Neuronal stem cell (in vitro differentiated cells): ENCODE measurements around the gene PPA2.

ENCODE experiments used
- DNase-seq: peaks from one replicate; pipeline ENCODE4 v3.0.0-alpha.2; 2013; ENCODE audit warnings: low spot score
- H2AFZ ChIP-seq: one replicate; pipeline ENCODE4 v1.6.1; 2013; ENCODE audit warnings: mild to moderate bottlenecking, low read length, inconsistent platforms
- H2AK5ac ChIP-seq: 2 replicates; pipeline ENCODE4 v1.6.1; 2013; ENCODE audit warnings: low read depth, mild to moderate bottlenecking, inconsistent platforms, low read length, moderate library complexity, mixed read lengths
- H2BK120ac ChIP-seq: 2 replicates; pipeline ENCODE4 v1.6.1; 2013; ENCODE audit warnings: low read depth, mild to moderate bottlenecking, inconsistent platforms, low read length, moderate library complexity, mixed read lengths
- H2BK12ac ChIP-seq: one replicate; pipeline ENCODE4 v1.6.1; 2013; ENCODE audit warnings: low read length, inconsistent platforms
- H2BK15ac ChIP-seq: 2 replicates; pipeline ENCODE4 v1.6.1; 2013; ENCODE audit warnings: mild to moderate bottlenecking, low read length, inconsistent platforms, mixed read lengths
- H2BK5ac ChIP-seq: one replicate; pipeline ENCODE4 v1.6.1; 2013; ENCODE audit warnings: inconsistent platforms, mild to moderate bottlenecking, low read length, moderate library complexity
- H3K14ac ChIP-seq: one replicate; pipeline ENCODE4 v1.6.1; 2013; ENCODE audit warnings: low read length, inconsistent platforms
- H3K18ac ChIP-seq: 2 replicates; pipeline ENCODE4 v1.6.1; 2013; ENCODE audit warnings: low read length, inconsistent platforms
- H3K23ac ChIP-seq: 2 replicates; pipeline ENCODE4 v1.6.1; 2013; ENCODE audit warnings: low read depth, mild to moderate bottlenecking, mixed read lengths, low read length, inconsistent platforms; ENCODE audit not compliant: poor library complexity
- H3K27ac ChIP-seq: replicated peaks from 3 replicates; pipeline ENCODE4 v1.5.1; 2013; ENCODE audit warnings: low read length, inconsistent platforms
- H3K27me3 ChIP-seq, 3 experiments: 2 replicates each; pipeline ENCODE4 v1.6.1; 2013; ENCODE audit warnings: low read length in 3 of 3, mild to moderate bottlenecking in 2 of 3, inconsistent platforms in 1 of 3, low read depth in 1 of 3, mixed read lengths in 1 of 3, moderate library complexity in 1 of 3; ENCODE audit not compliant: control insufficient read depth in 3 of 3, insufficient read depth in 3 of 3
- H3K36me3 ChIP-seq, 2 donors: replicated peaks in 1 of 2; 2 replicates each; pipeline ENCODE4 v1.6.1; 2013; ENCODE audit warnings: low read length in 2 of 2; ENCODE audit not compliant: control insufficient read depth in 2 of 2, insufficient read depth in 2 of 2
- H3K4ac ChIP-seq: 2 replicates; pipeline ENCODE4 v1.6.1; 2013; ENCODE audit warnings: inconsistent platforms, mild to moderate bottlenecking, low read length, moderate library complexity
- H3K4me1 ChIP-seq, 2 donors: 1 replicate in 1 of 2; 2 replicates in 1 of 2; pipeline ENCODE4 v1.6.1; 2013; ENCODE audit warnings: low read length in 2 of 2, low read depth in 1 of 2; ENCODE audit not compliant: control insufficient read depth in 2 of 2, insufficient read depth in 1 of 2
- H3K4me2 ChIP-seq: one replicate; pipeline ENCODE4 v1.6.1; 2013; ENCODE audit warnings: mild to moderate bottlenecking, low read length, inconsistent platforms; ENCODE audit not compliant: insufficient read depth, poor library complexity, severe bottlenecking
- H3K4me3 ChIP-seq, 2 donors: 2 replicates each; pipeline ENCODE4 v1.5.1; 2013; ENCODE audit warnings: low read length in 2 of 2, mild to moderate bottlenecking in 2 of 2, inconsistent platforms in 1 of 2, moderate library complexity in 1 of 2
- H3K79me1 ChIP-seq: one replicate; pipeline ENCODE4 v1.6.1; 2013; ENCODE audit warnings: low read depth, mild to moderate bottlenecking, inconsistent platforms, low read length, moderate library complexity
- H3K9ac ChIP-seq: one replicate; pipeline ENCODE4 v1.6.1; 2013; ENCODE audit warnings: mild to moderate bottlenecking, low read depth, low read length, inconsistent platforms; ENCODE audit not compliant: poor library complexity
- H3K9me3 ChIP-seq, 2 donors: replicated peaks in 1 of 2; 2 replicates each; pipeline versions ENCODE3 to v1.6.1; 2013; ENCODE audit warnings: low read length in 2 of 2, mild to moderate bottlenecking in 2 of 2, inconsistent platforms in 1 of 2, low read depth in 1 of 2, mixed read lengths in 1 of 2, moderate library complexity in 1 of 2; ENCODE audit not compliant: control insufficient read depth in 2 of 2, insufficient read depth in 1 of 2
- H4K8ac ChIP-seq: one replicate; pipeline ENCODE4 v1.6.1; 2013; ENCODE audit warnings: low read depth, mild to moderate bottlenecking, inconsistent platforms, low read length, moderate library complexity
- H4K91ac ChIP-seq: one replicate; pipeline ENCODE4 v1.6.1; 2013; ENCODE audit warnings: low read length, low read depth, mild to moderate bottlenecking, inconsistent platforms; ENCODE audit not compliant: poor library complexity
- WGBS, 2 donors: extraction: QIAGEN DNeasy Blood & Tissue Kit; methylation state at CpG; one replicate each; pipeline ENCODE4 v1.1.7; 2013; ENCODE audit warnings: missing lambda C conversion rate in 2 of 2, mixed read lengths in 1 of 2; ENCODE audit not compliant: insufficient read length in 2 of 2, insufficient replicate concordance in 1 of 2; ENCODE audit errors: extremely low coverage in 2 of 2; 5-methylcytosine and 5-hydroxymethylcytosine counted together

Gene PPA2

DNA sequence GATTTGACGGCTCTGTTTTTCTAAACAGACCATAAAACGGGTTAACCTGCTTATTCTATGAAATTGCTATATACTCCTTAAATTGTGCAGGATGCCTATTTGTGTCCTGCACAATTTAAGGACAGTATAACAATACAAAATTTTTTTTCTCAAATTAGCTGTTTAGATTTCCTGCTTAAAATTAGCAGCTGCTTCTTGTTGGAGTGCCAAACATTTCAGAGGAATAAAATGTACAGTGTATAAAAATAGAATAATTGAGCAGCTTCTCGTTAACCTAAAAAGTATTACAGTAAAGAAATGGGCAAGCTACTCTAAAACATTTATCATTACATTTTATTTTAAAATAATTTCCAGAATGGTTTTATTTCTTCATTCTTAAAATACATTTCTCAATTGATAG, 100.5 kb downstream of the PPA2 start:
- no peak overlapping the region for H2BK5ac ChIP-seq
- H3K9me3 ChIP-seq, result no peaks in the 10 kb centered on the region
- no peak overlapping the region for H3K18ac ChIP-seq
- no peak overlapping the region for H3K4me2 ChIP-seq
- no peak overlapping the region for H3K23ac ChIP-seq
- no peak overlapping the region for H2BK120ac ChIP-seq
- no peak overlapping the region for H3K4ac ChIP-seq
- H3K14ac ChIP-seq, result no peak overlapping the region
- no peaks in the 10 kb centered on the region for H3K27me3 ChIP-seq
- no peak overlapping the region for H3K27ac ChIP-seq
- H2AK5ac ChIP-seq, result no peak overlapping the region
- no peaks in the 10 kb centered on the region for H3K4me1 ChIP-seq
- H3K36me3 ChIP-seq, result peaks cover 1 to 28% of the 10 kb centered on the region in 2 donors
- H4K8ac ChIP-seq, result no peak overlapping the region
- no CpG with 5 or more reads among the region's 3 CpGs for WGBS, 2 donors
- H2AFZ ChIP-seq, result no peak overlapping the region
- no peaks in the 10 kb centered on the region for H3K79me1 ChIP-seq
- no peak overlapping the region for H3K4me3 ChIP-seq
- H4K91ac ChIP-seq, result no peak overlapping the region
- DNase-seq, result no peak
- no peak overlapping the region for H2BK15ac ChIP-seq
- H3K9ac ChIP-seq, result no peak overlapping the region
- no peak overlapping the region for H2BK12ac ChIP-seq

- Histone ChIP-seq H3K27ac (no peak overlapping the region), H3K4me1 (no peaks in the 10 kb centered on the region), H2AK5ac (no peak overlapping the region), H4K8ac (no peak overlapping the region), H2BK15ac (no peak overlapping the region), H3K79me1 (no peaks in the 10 kb centered on the region), H3K18ac (no peak overlapping the region), H3K27me3 (no peaks in the 10 kb centered on the region), H3K14ac (no peak overlapping the region), H3K23ac (no peak overlapping the region), H2BK12ac (no peak overlapping the region), H3K4me3 (no peak overlapping the region), H3K9me3 (peaks cover 7 to 12% of the 10 kb centered on the region in 2 donors), H3K4ac (no peak overlapping the region), H2BK120ac (no peak overlapping the region), H4K91ac (no peak overlapping the region), H2AFZ (no peak overlapping the region), H2BK5ac (no peak overlapping the region), H3K9ac (no peak overlapping the region), H3K36me3 (peaks cover 6 to 37% of the 10 kb centered on the region in 2 donors), H3K4me2 (no peak overlapping the region)
- no peak for DNase-seq
- no CpG with 5 or more reads among the region's 1 CpG for WGBS, 2 donors
Measured at GRCh38 chr4:105369988-105370387, 103.9 kb downstream of the PPA2 start.

DNA sequence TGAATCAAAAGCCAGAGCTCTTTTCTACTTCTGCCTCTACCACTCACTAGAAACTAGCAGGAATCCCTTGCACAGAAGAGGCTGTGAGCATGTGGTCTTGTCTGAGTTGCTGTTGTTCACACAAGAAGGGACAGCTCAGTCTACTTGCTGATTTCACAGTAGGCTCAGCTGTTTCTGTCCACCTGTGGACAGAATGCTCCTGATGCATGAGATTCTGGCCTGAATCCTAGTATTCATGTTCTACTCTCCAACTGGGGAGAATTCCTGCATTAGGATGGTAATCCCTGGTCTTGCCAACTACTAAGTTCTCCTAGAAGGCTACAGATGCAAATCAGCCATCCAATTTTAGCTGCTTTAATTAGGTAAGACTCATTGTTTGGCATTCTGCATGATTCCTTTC, 112.8 kb downstream of the PPA2 start:
- no peak overlapping the region for H2BK15ac ChIP-seq
- no peak overlapping the region for H3K18ac ChIP-seq
- no peak overlapping the region for H3K4me3 ChIP-seq
- no peak overlapping the region for H2AK5ac ChIP-seq
- H4K91ac ChIP-seq, result no peak overlapping the region
- H3K23ac ChIP-seq, result no peak overlapping the region
- H3K36me3 ChIP-seq, result peaks cover 3 to 11% of the 10 kb centered on the region in 2 donors
- H3K4me1 ChIP-seq, result peaks cover 2 to 3% of the 10 kb centered on the region in 2 donors
- DNase-seq, result no peak
- H3K9me3 ChIP-seq, result peaks cover 5 to 11% of the 10 kb centered on the region in 2 donors
- no peaks in the 10 kb centered on the region for H3K79me1 ChIP-seq
- H2BK12ac ChIP-seq, result no peak overlapping the region
- no peak overlapping the region for H3K27ac ChIP-seq
- H3K9ac ChIP-seq, result no peak overlapping the region
- no peaks in the 10 kb centered on the region for H3K27me3 ChIP-seq
- no peak overlapping the region for H2BK120ac ChIP-seq
- H4K8ac ChIP-seq, result no peak overlapping the region
- no peak overlapping the region for H3K14ac ChIP-seq
- no peak overlapping the region for H2AFZ ChIP-seq
- H2BK5ac ChIP-seq, result no peak overlapping the region
- no peak overlapping the region for H3K4ac ChIP-seq
- H3K4me2 ChIP-seq, result no peak overlapping the region

GRCh38 chr4:105357258-105357980, 116.4 kb downstream of the PPA2 start:
- peaks cover 0 to 4% of the 10 kb centered on the region in 2 donors for H3K36me3 ChIP-seq
- H3K18ac ChIP-seq, result no peak overlapping the region
- no peak overlapping the region for H2BK12ac ChIP-seq
- H3K4ac ChIP-seq, result no peak overlapping the region
- no peak overlapping the region for H3K23ac ChIP-seq
- H3K27ac ChIP-seq, result no peak overlapping the region
- H4K8ac ChIP-seq, result no peak overlapping the region
- H2AK5ac ChIP-seq, result no peak overlapping the region
- H3K14ac ChIP-seq, result no peak overlapping the region
- no peaks in the 10 kb centered on the region for H3K27me3 ChIP-seq
- H2BK15ac ChIP-seq, result no peak overlapping the region
- H2AFZ ChIP-seq, result no peak overlapping the region
- no peak overlapping the region for H4K91ac ChIP-seq
- H2BK5ac ChIP-seq, result no peak overlapping the region
- H3K79me1 ChIP-seq, result no peaks in the 10 kb centered on the region
- no peak overlapping the region for H2BK120ac ChIP-seq
- H3K4me1 ChIP-seq, result peaks cover 2 to 3% of the 10 kb centered on the region in 2 donors
- H3K9ac ChIP-seq, result no peak overlapping the region
- no peak overlapping the region for H3K4me2 ChIP-seq
- no peak for DNase-seq
- no peaks in the 10 kb centered on the region for H3K9me3 ChIP-seq
- H3K4me3 ChIP-seq, result no peak overlapping the region
